ENCODE data around the gene MYL3. TPM values are rescaled to one million over a fixed set of nuclear protein-coding genes. Genes with fewer than 3 reads are reported as not detected.
A peak's percentile ranks its signal among the peaks of the same experiment; 100 is the strongest.

MYL3 gene
- total RNA-seq, 4 donors from 2014 or later = 5.4 to 17.1 (median 8.6) TPM

DNA sequence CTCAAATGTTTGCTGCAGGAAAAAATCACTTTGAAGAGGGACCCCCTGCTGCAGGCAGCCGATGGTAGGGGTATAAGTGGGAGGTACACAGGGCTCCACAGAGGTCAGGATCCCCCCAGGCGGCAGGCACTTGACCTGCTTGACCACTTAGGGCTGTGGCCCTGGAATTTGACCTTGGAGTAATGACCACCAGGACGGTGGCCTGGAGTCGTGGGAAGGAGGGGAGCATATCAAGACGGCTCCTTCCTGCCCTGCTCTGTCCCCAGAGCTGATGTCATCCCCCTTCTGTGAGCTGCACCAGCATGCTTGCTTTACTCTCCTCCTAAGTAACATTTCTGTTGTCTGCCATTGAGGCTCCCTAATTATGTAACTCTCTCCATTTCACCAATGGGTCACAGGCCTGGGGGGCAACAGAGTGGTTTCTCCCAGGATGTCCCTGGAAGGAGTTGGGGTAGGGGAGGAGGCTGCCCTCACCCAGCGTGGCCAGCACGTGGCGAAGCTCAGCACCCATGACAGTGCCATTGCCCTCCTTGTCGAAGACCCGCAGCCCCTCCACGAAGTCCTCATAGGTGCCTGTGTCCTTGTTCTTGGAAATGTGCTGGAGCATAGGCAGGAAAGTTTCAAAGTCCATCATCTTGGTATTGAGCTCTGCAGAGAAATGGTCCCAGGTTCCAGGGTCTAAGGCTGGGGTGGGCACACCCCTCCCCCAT, 4.1 kb downstream of the MYL3 start:
- WGBS, 2 donors = 59 to 78% methylated on average over 11 of the region's 11 CpGs
- no peak for TF ChIP-seq EP300 (IDR thresholded peaks at IDR 0.05)
- Histone ChIP-seq H3K36me3 (no peaks in the 10 kb centered on the region), H3K27me3 (no peaks in the 10 kb centered on the region), H3K4me3 (no peak overlapping the region), H3K27ac (no peak overlapping the region), H3K9me3 (no peaks in the 10 kb centered on the region), H3K4me1 (peaks cover 0 to 1% (median 0%) of the 10 kb centered on the region in 4 donors)
- peak in 1 of 2 donors; percentile 4 for DNase-seq (ENCODE audit: low spot score in 2 of 2)

GRCh38 chr3:46858456-46858855, 4.8 kb downstream of the MYL3 start:
- no peak for DNase-seq (ENCODE audit: low spot score in 2 of 2)

DNA sequence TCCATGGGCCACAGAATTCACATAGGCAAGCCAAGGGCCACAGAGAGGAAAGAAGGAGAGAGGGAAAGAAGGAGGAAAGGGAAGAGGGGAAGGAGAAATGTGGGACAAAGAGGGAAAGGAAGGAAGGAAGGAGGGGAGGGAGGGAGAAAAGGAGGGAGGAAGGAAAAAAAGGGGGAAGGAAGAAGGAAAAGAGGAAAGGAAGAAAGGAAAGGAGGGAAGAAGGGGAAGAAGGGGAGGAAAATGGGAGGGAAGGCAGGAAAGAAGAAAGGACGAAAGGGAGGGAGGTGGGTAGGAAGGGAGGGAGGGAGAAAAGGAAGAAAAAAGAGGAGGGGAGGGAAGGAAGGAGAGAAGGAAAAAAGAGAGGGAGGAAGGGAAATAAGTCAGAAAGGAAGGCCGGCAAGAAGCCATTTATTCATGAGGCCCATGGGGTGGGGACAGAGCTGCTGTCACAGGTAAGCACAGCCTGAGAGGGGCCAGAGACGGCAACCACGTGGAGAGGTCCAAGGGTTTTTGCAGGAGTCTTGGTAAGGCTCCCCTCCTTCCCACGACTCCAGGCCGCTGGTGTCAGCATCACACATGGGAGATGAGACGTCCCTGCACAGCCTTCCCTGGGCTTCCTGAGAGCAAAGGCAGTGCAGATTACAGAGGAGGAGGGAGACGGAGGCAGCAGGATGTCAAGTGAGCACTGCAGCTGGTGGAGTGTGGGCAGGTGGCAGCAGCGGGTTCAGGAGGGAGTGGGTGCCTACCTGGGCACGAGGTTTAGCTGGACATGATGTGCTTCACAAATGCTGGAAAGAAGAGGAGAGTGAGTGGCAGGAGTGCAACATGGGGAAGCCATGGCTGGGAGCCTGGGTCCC, 5.5 kb downstream of the MYL3 start:
- H3K4me3 ChIP-seq = no peak overlapping the region
- TF ChIP-seq, protein P1, sequence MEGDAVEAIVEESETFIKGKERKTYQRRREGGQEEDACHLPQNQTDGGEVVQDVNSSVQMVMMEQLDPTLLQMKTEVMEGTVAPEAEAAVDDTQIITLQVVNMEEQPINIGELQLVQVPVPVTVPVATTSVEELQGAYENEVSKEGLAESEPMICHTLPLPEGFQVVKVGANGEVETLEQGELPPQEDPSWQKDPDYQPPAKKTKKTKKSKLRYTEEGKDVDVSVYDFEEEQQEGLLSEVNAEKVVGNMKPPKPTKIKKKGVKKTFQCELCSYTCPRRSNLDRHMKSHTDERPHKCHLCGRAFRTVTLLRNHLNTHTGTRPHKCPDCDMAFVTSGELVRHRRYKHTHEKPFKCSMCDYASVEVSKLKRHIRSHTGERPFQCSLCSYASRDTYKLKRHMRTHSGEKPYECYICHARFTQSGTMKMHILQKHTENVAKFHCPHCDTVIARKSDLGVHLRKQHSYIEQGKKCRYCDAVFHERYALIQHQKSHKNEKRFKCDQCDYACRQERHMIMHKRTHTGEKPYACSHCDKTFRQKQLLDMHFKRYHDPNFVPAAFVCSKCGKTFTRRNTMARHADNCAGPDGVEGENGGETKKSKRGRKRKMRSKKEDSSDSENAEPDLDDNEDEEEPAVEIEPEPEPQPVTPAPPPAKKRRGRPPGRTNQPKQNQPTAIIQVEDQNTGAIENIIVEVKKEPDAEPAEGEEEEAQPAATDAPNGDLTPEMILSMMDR (IDR thresholded peaks at IDR 0.05) = no peak
- TF ChIP-seq EP300 (IDR thresholded peaks at IDR 0.05) (no peak), POLR2A (IDR thresholded peaks at IDR 0.05) (no peak)
- WGBS, 2 donors = 70 to 79% methylated on average over 10 of the region's 10 CpGs
- no peaks in the 10 kb centered on the region for H3K9me3 ChIP-seq
- no peaks in the 10 kb centered on the region for H3K36me3 ChIP-seq
- no peak overlapping the region for H3K27ac ChIP-seq
- H3K4me1 ChIP-seq = no peaks in the 10 kb centered on the region
- peak in 1 of 2 donors; percentile 8 for DNase-seq (ENCODE audit: low spot score in 2 of 2)
- no peaks in the 10 kb centered on the region for H3K27me3 ChIP-seq

More at GRCh38 chr3:46858456-46858855, 4.8 kb downstream of the MYL3 start:
- Histone ChIP-seq H3K27me3 (no peaks in the 10 kb centered on the region), H3K4me1 (no peaks in the 10 kb centered on the region), H3K27ac (no peak overlapping the region), H3K4me3 (no peak overlapping the region), H3K9me3 (no peaks in the 10 kb centered on the region), H3K36me3 (no peaks in the 10 kb centered on the region)
- TF ChIP-seq EP300 (IDR thresholded peaks at IDR 0.05) (no peak), POLR2A (IDR thresholded peaks at IDR 0.05) (no peak)
- TF ChIP-seq, protein P1 (IDR thresholded peaks at IDR 0.05) = no peak
- 87 to 93% methylated on average over 4 to 6 of the region's 6 CpGs for WGBS, 2 donors

DNA sequence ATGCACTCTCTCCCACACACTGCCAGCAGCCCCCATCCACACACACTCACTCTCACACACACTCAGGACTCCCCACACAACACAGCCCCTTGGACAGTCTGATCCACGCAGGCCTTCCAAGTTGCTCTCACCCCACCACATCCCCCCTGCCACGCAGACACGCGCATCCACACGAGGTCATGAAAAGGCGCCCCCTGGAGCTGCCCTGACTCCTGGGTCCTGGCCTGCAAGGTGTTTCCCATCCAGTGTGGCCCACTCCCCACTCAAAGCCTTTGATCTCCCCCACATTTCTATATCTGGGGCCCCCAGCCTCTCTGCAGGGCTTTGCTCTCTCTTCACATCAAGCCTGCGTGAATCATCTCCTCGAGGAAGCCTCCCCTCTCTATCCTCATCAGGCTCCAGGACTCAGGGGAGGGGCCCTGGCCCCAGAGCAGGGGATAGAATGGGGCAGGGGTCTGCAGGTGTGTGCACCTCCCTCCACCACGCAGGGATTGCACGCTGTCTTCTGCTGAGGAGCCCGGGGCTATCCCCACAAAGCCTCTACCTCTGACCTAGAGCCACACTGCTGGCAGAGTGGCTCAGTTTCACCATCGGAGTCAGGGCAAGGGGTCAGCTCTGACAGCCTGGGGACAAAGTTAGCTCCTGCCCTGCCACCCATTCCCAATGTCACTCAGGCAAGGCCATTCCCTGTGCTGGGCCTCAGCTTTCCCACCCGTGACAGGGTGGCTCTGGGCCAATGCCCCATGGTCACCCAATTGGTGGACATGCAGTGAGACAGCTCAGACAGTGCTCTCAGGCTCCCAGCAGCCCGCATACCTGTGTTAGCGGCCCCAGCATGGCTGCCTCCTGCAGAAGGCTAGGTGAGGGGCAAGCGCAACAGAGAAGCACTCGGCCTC, 6.4 kb downstream of the MYL3 start:
- DNase-seq (ENCODE audit: low spot score in 2 of 2) = no peak
- no peaks in the 10 kb centered on the region for H3K27me3 ChIP-seq
- H3K9me3 ChIP-seq = no peaks in the 10 kb centered on the region
- H3K4me1 ChIP-seq = no peaks in the 10 kb centered on the region
- H3K36me3 ChIP-seq = no peaks in the 10 kb centered on the region
- H3K4me3 ChIP-seq = no peak overlapping the region
- TF ChIP-seq POLR2A (IDR thresholded peaks at IDR 0.05) = no peak
- TF ChIP-seq, protein P1 (IDR thresholded peaks at IDR 0.05) = no peak
- TF ChIP-seq EP300 (IDR thresholded peaks at IDR 0.05) = no peak
- WGBS, 2 donors = 85 to 87% methylated on average over 15 to 16 of the region's 17 CpGs
- no peak overlapping the region for H3K27ac ChIP-seq

- Histone ChIP-seq H3K27ac (no peak overlapping the region), H3K9me3 (no peaks in the 10 kb centered on the region), H3K36me3 (no peaks in the 10 kb centered on the region), H3K4me1 (no peaks in the 10 kb centered on the region), H3K4me3 (no peak overlapping the region), H3K27me3 (no peaks in the 10 kb centered on the region)
- WGBS, 2 donors = 82% methylated on average over 5 of the region's 5 CpGs
- TF ChIP-seq, protein P1 (IDR thresholded peaks at IDR 0.05) = no peak
- TF ChIP-seq EP300 (IDR thresholded peaks at IDR 0.05) (no peak), POLR2A (IDR thresholded peaks at IDR 0.05) (no peak)
- no peak for DNase-seq (ENCODE audit: low spot score in 2 of 2)
Measured at GRCh38 chr3:46854555-46854991, 8.7 kb downstream of the MYL3 start.
